NCI-H2107 (cell line): ENCODE data around the gene NEDD4L.
"Not testable (repeated sequence)": the region's sequence is repeated elsewhere in the genome, so short reads cannot be mapped to it uniquely, and the experiment has no call there.

Experiments
- DNase-seq: peaks from one replicate; lab custom pipeline; 2025; lab: John Stamatoyannopoulos, UW

Gene NEDD4L

GRCh38 chr18:58156516-58156915 lies 112.5 kb downstream of the NEDD4L start:
- DNase-seq: no peak

- DNase-seq: no peak
Observed at GRCh38 chr18:58157237-58157636, 113.2 kb downstream of the NEDD4L start.

GRCh38 chr18:58158008-58158407 lies 114.0 kb downstream of the NEDD4L start:
- no peak for DNase-seq

GRCh38 chr18:58158459-58158858 lies 114.4 kb downstream of the NEDD4L start:
- DNase-seq: no peak

GRCh38 chr18:58161659-58162058 lies 117.6 kb downstream of the NEDD4L start:
- no peak for DNase-seq

- no peak for DNase-seq
Observed at GRCh38 chr18:58162127-58162526, 118.1 kb downstream of the NEDD4L start.

GRCh38 chr18:58163004-58163590 lies 119.1 kb downstream of the NEDD4L start:
- no peak for DNase-seq

- DNase-seq: no peak
Observed at GRCh38 chr18:58166278-58166844, 122.3 kb downstream of the NEDD4L start.

- DNase-seq: no peak
Observed at GRCh38 chr18:58167073-58167472, 123.0 kb downstream of the NEDD4L start.

GRCh38 chr18:58168221-58168620 lies 124.2 kb downstream of the NEDD4L start:
- DNase-seq: no peak

- no peak for DNase-seq
Observed at GRCh38 chr18:58168993-58169392, 125.0 kb downstream of the NEDD4L start.

- DNase-seq: no peak
Observed at GRCh38 chr18:58169472-58169871, 125.4 kb downstream of the NEDD4L start.

GRCh38 chr18:58170036-58170435 lies 126.0 kb downstream of the NEDD4L start:
- DNase-seq: not testable (repeated sequence)

GRCh38 chr18:58172031-58172430 lies 128.0 kb downstream of the NEDD4L start:
- no peak for DNase-seq

GRCh38 chr18:58174285-58174684 lies 130.3 kb downstream of the NEDD4L start:
- no peak for DNase-seq

- no peak for DNase-seq
Observed at GRCh38 chr18:58175122-58175785, 131.2 kb downstream of the NEDD4L start.

- no peak for DNase-seq
Observed at GRCh38 chr18:58175786-58176176, 131.8 kb downstream of the NEDD4L start.

- no peak for DNase-seq
Observed at GRCh38 chr18:58177004-58177717, 133.1 kb downstream of the NEDD4L start.

- DNase-seq: no peak
Observed at GRCh38 chr18:58177896-58178470, 134.0 kb downstream of the NEDD4L start.

- no peak for DNase-seq
Observed at GRCh38 chr18:58178511-58178910, 134.5 kb downstream of the NEDD4L start.

GRCh38 chr18:58180172-58180571 lies 136.1 kb downstream of the NEDD4L start:
- DNase-seq: no peak

- peak; percentile 34 for DNase-seq
Observed at GRCh38 chr18:58180738-58181353, 136.8 kb downstream of the NEDD4L start.
